Naive thymus-derived CD4-positive, alpha-beta T cell (primary cell): ENCODE results near the gene INF2. TPM values are rescaled to one million over a fixed set of nuclear protein-coding genes. Genes with fewer than 3 reads are reported as not detected.
A peak's percentile ranks its signal among the peaks of the same experiment; 100 is the strongest.
"Not testable (repeated sequence)": the region's sequence is repeated elsewhere in the genome, so short reads cannot be mapped to it uniquely, and the experiment has no call there.

ENCODE experiments used
- ATAC-seq: fragments of 150-1000 bp; cut with Tn5 transposase; 2 replicates; pipeline ENCODE4 v1.10.0; 2021; ENCODE audit warnings: mild to moderate bottlenecking, moderate library complexity
- CTCF ChIA-PET: fragments of 350-600 bp; sonication (Branson Sonifier 250); formaldehyde crosslinking; loops from one replicate; lab custom pipeline; 2021; ENCODE audit warnings: antibody characterized with exemption; lab: Charles Lee
- POLR2A ChIA-PET: fragments of 350-600 bp; sonication (Branson Sonifier 250); formaldehyde crosslinking; loops from one replicate; lab custom pipeline; 2021; ENCODE audit warnings: antibody characterized with exemption, inconsistent platforms; lab: Charles Lee
- DNase-seq, 9 donors: peaks; one replicate each; pipeline versions ENCODE4 v3.0.0 to v3.0.0-alpha.2; 2020 to 2022; ENCODE audit warnings: mixed read lengths in 1 of 9
- H3K27ac ChIP-seq: one replicate; pipeline ENCODE4 v1.7.0; 2013; ENCODE audit warnings: mild to moderate bottlenecking, low read depth, low read length, moderate library complexity
- H3K27me3 ChIP-seq, 2 donors: one replicate each; pipeline ENCODE4 v1.7.0; 2013; ENCODE audit warnings: low read length in 2 of 2, mild to moderate bottlenecking in 2 of 2, moderate library complexity in 2 of 2; ENCODE audit not compliant: control insufficient read depth in 2 of 2, insufficient read depth in 2 of 2
- H3K36me3 ChIP-seq, 3 experiments: 1 replicate in 2 of 3; 2 replicates in 1 of 3; pipeline ENCODE4 v1.7.0; 2013; ENCODE audit warnings: low read length in 3 of 3, mild to moderate bottlenecking in 3 of 3, moderate library complexity in 1 of 3; ENCODE audit not compliant: insufficient read depth in 3 of 3, control insufficient read depth in 2 of 3
- H3K4me1 ChIP-seq, 2 donors: one replicate each; pipeline ENCODE4 v1.7.0; 2013; ENCODE audit warnings: low read length in 2 of 2, mild to moderate bottlenecking in 2 of 2, moderate library complexity in 1 of 2; ENCODE audit not compliant: control insufficient read depth in 2 of 2, insufficient read depth in 2 of 2
- H3K4me3 ChIP-seq: 2 replicates; pipeline ENCODE4 v1.7.0; 2013; ENCODE audit warnings: mild to moderate bottlenecking, low read length
- H3K9me3 ChIP-seq, 3 experiments: 1 replicate in 2 of 3; 2 replicates in 1 of 3; pipeline ENCODE4 v1.7.0; 2013; ENCODE audit warnings: low read length in 3 of 3; ENCODE audit not compliant: control insufficient read depth in 2 of 3
- H3K27ac Mint-ChIP-seq, 9 donors: one replicate each; pipeline ENCODE4 v1.8.0; 2020 to 2022; ENCODE audit warnings: mixed read lengths in 9 of 9, mild to moderate bottlenecking in 8 of 9, moderate library complexity in 5 of 9, inconsistent platforms in 2 of 9
- H3K27me3 Mint-ChIP-seq, 5 donors: one replicate each; pipeline ENCODE4 v1.8.0; 2021 to 2022; ENCODE audit warnings: mixed read lengths in 5 of 5, mild to moderate bottlenecking in 1 of 5
- H3K36me3 Mint-ChIP-seq, 5 donors: one replicate each; pipeline ENCODE4 v1.8.0; 2020 to 2022; ENCODE audit warnings: mixed read lengths in 5 of 5, mild to moderate bottlenecking in 3 of 5, inconsistent platforms in 1 of 5
- H3K4me1 Mint-ChIP-seq, 7 donors: one replicate each; pipeline ENCODE4 v1.8.0; 2020 to 2022; ENCODE audit warnings: mixed read lengths in 7 of 7, mild to moderate bottlenecking in 3 of 7, inconsistent platforms in 1 of 7
- H3K4me3 Mint-ChIP-seq, 10 donors: one replicate each; pipeline ENCODE4 v1.8.0; 2020 to 2022; ENCODE audit warnings: mild to moderate bottlenecking in 10 of 10, mixed read lengths in 10 of 10, moderate library complexity in 6 of 10, inconsistent platforms in 2 of 10
- H3K9me3 Mint-ChIP-seq, 11 donors: one replicate each; pipeline ENCODE4 v1.8.0; 2020 to 2022; ENCODE audit warnings: mixed read lengths in 11 of 11, mild to moderate bottlenecking in 4 of 11, inconsistent platforms in 1 of 11, moderate library complexity in 1 of 11
- intact Hi-C, 2 donors: fragments of 100-400 bp; cut with micrococcal nuclease; formaldehyde crosslinking; loops; one replicate each; pipeline ENCODE4 v1.15.1; 2023
- polyA plus RNA-seq, 2 donors: library from polyadenylated mRNA; unstranded; fragments of 300-500 nt; fragmentation: Illumina TruSeq; gene quantifications; one replicate each; pipeline ENCODE4 v1.2.3, GENCODE V29; 2021
- total RNA-seq, 6 experiments: library from RNA in 5 of 6; stranded (reverse) in 5 of 6; gene quantifications; 1 replicate in 5 of 6; 2 replicates in 1 of 6; pipeline ENCODE4 v1.2.3 and lab custom pipeline; 2021 to 2026

Gene INF2
- total and polyA plus RNA-seq, 7 experiments from 2014 or later: 5.8 to 140 (median 75.1) TPM

DNA sequence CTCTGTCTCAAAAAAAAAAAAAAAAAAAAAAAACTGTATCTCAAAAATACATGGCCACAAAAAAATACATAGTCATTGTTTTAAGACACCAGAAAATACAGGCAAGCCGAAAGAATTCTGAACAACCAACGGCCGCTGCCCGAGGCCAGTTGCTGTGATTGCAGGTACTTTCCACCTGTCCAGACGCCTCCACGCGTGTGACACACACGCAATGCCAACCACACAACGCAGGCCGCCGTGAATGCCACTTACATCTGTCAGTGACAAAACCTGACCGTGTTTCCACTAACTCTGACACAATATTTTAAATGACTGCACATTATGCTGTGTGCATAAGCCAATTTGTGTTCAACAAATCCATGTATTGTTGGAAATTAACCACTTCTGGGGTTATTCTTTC lies 22.4 kb upstream of the INF2 start:
- Mint-ChIP-seq H3K9me3 (peaks cover 0 to 2% (median 0%) of the 10 kb centered on the region in 11 donors), H3K4me1 (peaks cover 12 to 28% (median 22%) of the 10 kb centered on the region in 7 donors), H3K27ac (no peak overlapping the region), H3K36me3 (peaks cover 0 to 3% (median 0%) of the 10 kb centered on the region in 5 donors), H3K27me3 (peaks cover 0 to 18% (median 0%) of the 10 kb centered on the region in 5 donors), H3K4me3 (no peak overlapping the region)
- no peak overlapping the region for H3K4me3 ChIP-seq
- ChIA-PET CTCF (interaction anchor here (0.6 to 2.2 kb wide), 2 partner anchors 42 to 110 kb away, joined by 4 to 14 read pairs; no protein-coding TSS in a partner anchor), POLR2A (interaction anchor here (0.7 to 2.9 kb wide), 3 partner anchors 10 to 32 kb away, joined by 3 to 12 read pairs (median 4); no protein-coding TSS in a partner anchor)
- H3K27me3 ChIP-seq: peaks cover 0 to 5% of the 10 kb centered on the region in 2 donors
- intact Hi-C loops: loop anchor here in 1 of 2 donors (5.0 kb wide), 1 partner anchor 40 kb away; no protein-coding TSS in a partner anchor
- no peaks in the 10 kb centered on the region for H3K36me3 ChIP-seq
- DNase-seq (no peak), ATAC-seq (no peak)
- H3K27ac ChIP-seq: no peak overlapping the region
- H3K9me3 ChIP-seq: no peaks in the 10 kb centered on the region
- peaks cover 12 to 14% of the 10 kb centered on the region in 2 donors for H3K4me1 ChIP-seq

DNA sequence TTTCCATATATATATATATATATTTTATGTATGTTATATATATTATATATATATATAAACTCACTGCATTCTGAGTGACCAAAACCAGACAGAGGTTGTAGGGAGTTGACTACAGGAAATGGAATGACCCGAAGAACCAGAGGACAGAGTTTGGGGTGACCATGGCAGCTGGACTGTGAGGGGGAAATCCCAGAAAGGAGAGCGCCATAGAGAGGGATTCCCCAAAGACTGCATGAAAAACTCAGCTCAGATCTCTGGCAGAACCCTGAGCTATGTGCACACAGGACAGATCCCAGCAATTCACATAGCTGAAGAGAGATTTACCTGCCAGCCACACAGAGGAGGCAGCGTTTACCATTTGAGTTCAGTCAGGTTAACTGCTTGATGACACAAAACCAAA lies 19.7 kb upstream of the INF2 start:
- peaks cover 10 to 20% (median 15%) of the 10 kb centered on the region in 7 donors for H3K4me1 Mint-ChIP-seq
- H3K27ac ChIP-seq: no peak overlapping the region
- peaks cover 0 to 15% (median 0%) of the 10 kb centered on the region in 5 donors for H3K27me3 Mint-ChIP-seq
- no peak overlapping the region for H3K4me3 Mint-ChIP-seq
- no peak for ATAC-seq
- H3K4me3 ChIP-seq: no peak overlapping the region
- no peaks in the 10 kb centered on the region for H3K9me3 ChIP-seq
- DNase-seq: no peak
- ChIA-PET POLR2A (no interaction called here), CTCF (interaction anchor here (0.7 kb wide), 1 partner anchor 26 kb away, joined by 3 read pairs; no protein-coding TSS in a partner anchor)
- peaks cover 0 to 3% (median 0%) of the 10 kb centered on the region in 5 donors for H3K36me3 Mint-ChIP-seq
- H3K27ac Mint-ChIP-seq: no peak overlapping the region
- no peaks in the 10 kb centered on the region for H3K36me3 ChIP-seq
- peaks cover 12 to 14% of the 10 kb centered on the region in 2 donors for H3K4me1 ChIP-seq
- H3K9me3 Mint-ChIP-seq: peaks cover 0 to 2% (median 0%) of the 10 kb centered on the region in 11 donors
- peaks cover 0 to 5% of the 10 kb centered on the region in 2 donors for H3K27me3 ChIP-seq
- intact Hi-C loops: loop anchor here in 1 of 2 donors (5.0 kb wide), 1 partner anchor 38 kb away; no protein-coding TSS in a partner anchor

DNA sequence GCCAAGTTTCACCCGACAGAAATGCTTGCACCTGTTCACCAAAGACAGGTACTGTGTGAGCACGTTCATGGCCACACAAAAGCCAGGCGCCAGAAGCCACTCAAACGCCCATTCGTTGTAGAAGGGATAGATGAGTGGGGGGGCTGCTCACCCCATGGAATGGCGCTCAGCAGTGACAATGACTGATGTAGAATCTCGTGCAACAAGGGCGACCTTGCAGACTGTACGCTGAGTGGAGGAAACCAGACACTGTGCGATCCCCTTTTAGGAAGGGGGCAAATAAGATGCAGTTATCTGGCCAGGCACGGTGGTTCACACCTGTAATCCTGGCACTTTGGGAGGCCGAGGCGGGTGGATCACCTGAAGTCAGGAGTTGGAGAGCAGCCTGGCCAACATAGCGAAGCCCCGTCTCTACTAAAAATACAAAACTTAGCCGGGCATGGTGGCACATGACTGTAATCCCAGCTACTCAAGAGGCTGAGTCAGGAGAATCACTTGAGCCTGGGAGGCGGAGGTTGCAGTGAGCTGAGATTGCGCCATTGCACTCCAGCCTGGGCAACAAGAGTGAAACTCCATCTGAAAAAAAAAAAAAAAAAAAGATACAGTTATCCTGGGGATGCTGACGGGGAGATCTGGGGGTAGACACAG lies 18.0 kb upstream of the INF2 start:
- H3K27ac Mint-ChIP-seq, H3K4me3 Mint-ChIP-seq, H3K4me1 ChIP-seq, DNase-seq, POLR2A ChIA-PET, H3K9me3 ChIP-seq, H3K4me3 ChIP-seq, intact Hi-C loops, H3K9me3 Mint-ChIP-seq, H3K36me3 Mint-ChIP-seq, ATAC-seq, H3K27me3 ChIP-seq, H3K36me3 ChIP-seq, H3K27ac ChIP-seq: not testable (repeated sequence)
- Mint-ChIP-seq H3K27me3 (peaks cover 0 to 16% (median 0%) of the 10 kb centered on the region in 5 donors), H3K4me1 (peaks cover 0 to 19% (median 1%) of the 10 kb centered on the region in 7 donors)
- CTCF ChIA-PET: interaction anchor here (1.4 kb wide), 1 partner anchor 7 kb away, joined by 3 read pairs; no protein-coding TSS in a partner anchor

DNA sequence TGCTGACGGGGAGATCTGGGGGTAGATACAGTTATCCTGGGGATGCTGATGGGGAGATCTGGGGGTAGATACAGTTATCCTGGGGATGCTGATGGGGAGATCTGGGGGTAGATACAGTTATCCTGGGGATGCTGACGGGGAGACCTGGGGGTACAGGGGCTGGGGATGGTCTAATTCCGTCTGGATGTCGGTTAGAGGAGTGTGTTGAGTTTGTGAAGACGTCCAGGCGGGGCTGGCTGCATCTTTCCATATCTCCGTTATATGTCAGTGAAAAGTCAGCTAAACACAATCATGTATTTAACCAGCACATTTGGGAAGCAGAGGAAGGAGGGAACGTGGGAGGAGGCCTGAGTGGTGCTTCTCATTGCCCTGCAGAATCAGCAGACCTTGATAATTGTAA lies 17.3 kb upstream of the INF2 start:
- Mint-ChIP-seq H3K4me1 (peaks cover 0 to 23% (median 2%) of the 10 kb centered on the region in 7 donors), H3K27me3 (peaks cover 0 to 16% (median 0%) of the 10 kb centered on the region in 5 donors)
- intact Hi-C loops, H3K4me1 ChIP-seq, H3K27me3 ChIP-seq, H3K36me3 ChIP-seq, H3K27ac ChIP-seq, H3K9me3 Mint-ChIP-seq, H3K4me3 ChIP-seq, H3K4me3 Mint-ChIP-seq, DNase-seq, POLR2A ChIA-PET, H3K9me3 ChIP-seq, CTCF ChIA-PET, ATAC-seq, H3K27ac Mint-ChIP-seq, H3K36me3 Mint-ChIP-seq: not testable (repeated sequence)

DNA sequence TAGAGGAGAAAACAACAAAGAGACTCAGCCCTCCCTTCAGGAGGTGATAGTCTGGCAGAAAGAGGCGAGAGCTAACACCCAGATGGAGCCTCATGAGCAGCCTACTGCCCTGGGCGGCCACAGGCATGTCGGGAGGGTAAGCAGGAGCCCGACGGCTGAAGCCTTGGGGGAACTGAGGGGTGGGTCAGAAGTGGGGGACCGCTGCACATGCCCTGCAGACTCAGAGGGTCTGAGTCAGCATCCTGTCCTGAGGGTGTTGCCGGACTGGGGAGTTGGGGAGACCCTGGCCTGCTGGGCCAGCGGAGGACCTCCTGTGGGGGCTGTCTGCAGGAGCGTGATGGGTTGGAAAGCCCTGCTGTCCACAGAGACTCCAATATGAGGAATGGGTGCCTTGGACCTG lies 15.9 kb upstream of the INF2 start:
- intact Hi-C loops: no loop called here
- Mint-ChIP-seq H3K36me3 (peaks cover 0 to 2% (median 0%) of the 10 kb centered on the region in 5 donors), H3K4me1 (peaks cover 0 to 31% (median 5%) of the 10 kb centered on the region in 7 donors), H3K4me3 (no peak overlapping the region), H3K27ac (no peak overlapping the region), H3K9me3 (no peaks in the 10 kb centered on the region), H3K27me3 (peaks cover 0 to 16% (median 0%) of the 10 kb centered on the region in 5 donors)
- Histone ChIP-seq H3K4me3 (no peak overlapping the region), H3K4me1 (peaks cover 5 to 6% of the 10 kb centered on the region in 2 donors), H3K27me3 (no peaks in the 10 kb centered on the region), H3K9me3 (no peaks in the 10 kb centered on the region), H3K36me3 (no peaks in the 10 kb centered on the region), H3K27ac (no peak overlapping the region)
- CTCF ChIA-PET: no interaction called here
- POLR2A ChIA-PET: interaction anchor here (1.5 kb wide), 1 partner anchor 13 kb away, joined by 3 read pairs; no protein-coding TSS in a partner anchor
- no peak for ATAC-seq
- no peak for DNase-seq

DNA sequence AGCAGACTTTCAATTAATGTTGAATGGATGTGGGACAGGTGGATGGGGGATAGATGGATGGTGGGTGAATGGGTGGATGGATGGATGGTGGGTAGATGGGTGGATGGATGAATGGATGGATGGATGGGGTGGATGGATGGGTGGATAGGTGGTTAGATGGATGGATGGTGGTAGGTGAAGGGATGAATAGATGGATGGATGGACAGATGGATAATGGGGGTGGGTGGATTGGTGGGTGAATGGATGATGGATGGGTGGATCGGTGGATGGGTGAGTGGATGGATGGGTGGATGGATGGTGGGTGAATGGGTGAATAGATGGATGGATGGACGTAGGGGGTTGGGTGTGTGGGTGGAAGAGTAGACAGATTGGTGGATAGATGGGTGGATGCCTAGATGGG lies 14.0 kb upstream of the INF2 start:
- H3K9me3 Mint-ChIP-seq: no peaks in the 10 kb centered on the region
- H3K36me3 Mint-ChIP-seq: peaks cover 0 to 2% (median 0%) of the 10 kb centered on the region in 5 donors
- DNase-seq: no peak
- no peaks in the 10 kb centered on the region for H3K36me3 ChIP-seq
- H3K4me3 ChIP-seq: no peak overlapping the region
- peak overlapping the region in 2 of 10 donors; percentile 15 to 20 for H3K4me3 Mint-ChIP-seq
- H3K27me3 Mint-ChIP-seq: peaks cover 0 to 13% (median 0%) of the 10 kb centered on the region in 5 donors
- intact Hi-C loops: loop anchor here in 1 of 2 donors (5.0 kb wide), 1 partner anchor 77 kb away; the partner anchor contains the start of gene SIVA1
- no peak for ATAC-seq
- no peak overlapping the region for H3K27ac ChIP-seq
- CTCF ChIA-PET: interaction anchor here (1.4 kb wide), 1 partner anchor 10 kb away, joined by 5 read pairs; no protein-coding TSS in a partner anchor
- peaks cover 0 to 37% (median 5%) of the 10 kb centered on the region in 7 donors for H3K4me1 Mint-ChIP-seq
- H3K27me3 ChIP-seq: no peaks in the 10 kb centered on the region
- no peaks in the 10 kb centered on the region for H3K9me3 ChIP-seq
- H3K27ac Mint-ChIP-seq: peak overlapping the region in 2 of 9 donors; percentile 24 to 31
- H3K4me1 ChIP-seq: peaks cover 6 to 7% of the 10 kb centered on the region in 2 donors
- POLR2A ChIA-PET: no interaction called here
